Hematopoietic multipotent progenitor cell treated with erythropoietin and hydrocortisone succinate and interleukin-3 and kit ligand, for 6 days (in vitro differentiated cells): ENCODE results near the gene GMFB.
"Not testable (repeated sequence)": the region's sequence is repeated elsewhere in the genome, so short reads cannot be mapped to it uniquely, and the experiment has no call there.

ENCODE experiments used
- DNase-seq: peaks from one replicate; pipeline ENCODE4 v3.0.0-alpha.2; 2015

Gene GMFB

DNA sequence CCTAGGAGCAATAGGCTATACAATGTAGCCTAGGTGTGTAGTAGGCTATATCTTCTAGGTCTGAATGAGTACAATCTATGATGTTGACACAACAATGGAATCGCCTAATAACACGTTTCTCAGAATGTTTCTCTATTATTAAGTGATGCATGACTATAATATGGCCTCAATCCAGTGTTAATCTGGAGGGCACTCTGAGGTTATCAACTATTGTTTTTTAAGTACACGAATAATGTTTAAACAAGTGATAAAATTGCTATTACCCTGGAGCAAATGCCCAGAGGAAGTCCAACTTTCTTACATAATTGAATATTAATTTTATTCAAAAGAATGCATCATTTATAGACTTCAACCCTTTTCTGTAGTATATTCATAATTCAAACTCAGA is 31.2 kb downstream of the GMFB start:
- no peak for DNase-seq

DNA sequence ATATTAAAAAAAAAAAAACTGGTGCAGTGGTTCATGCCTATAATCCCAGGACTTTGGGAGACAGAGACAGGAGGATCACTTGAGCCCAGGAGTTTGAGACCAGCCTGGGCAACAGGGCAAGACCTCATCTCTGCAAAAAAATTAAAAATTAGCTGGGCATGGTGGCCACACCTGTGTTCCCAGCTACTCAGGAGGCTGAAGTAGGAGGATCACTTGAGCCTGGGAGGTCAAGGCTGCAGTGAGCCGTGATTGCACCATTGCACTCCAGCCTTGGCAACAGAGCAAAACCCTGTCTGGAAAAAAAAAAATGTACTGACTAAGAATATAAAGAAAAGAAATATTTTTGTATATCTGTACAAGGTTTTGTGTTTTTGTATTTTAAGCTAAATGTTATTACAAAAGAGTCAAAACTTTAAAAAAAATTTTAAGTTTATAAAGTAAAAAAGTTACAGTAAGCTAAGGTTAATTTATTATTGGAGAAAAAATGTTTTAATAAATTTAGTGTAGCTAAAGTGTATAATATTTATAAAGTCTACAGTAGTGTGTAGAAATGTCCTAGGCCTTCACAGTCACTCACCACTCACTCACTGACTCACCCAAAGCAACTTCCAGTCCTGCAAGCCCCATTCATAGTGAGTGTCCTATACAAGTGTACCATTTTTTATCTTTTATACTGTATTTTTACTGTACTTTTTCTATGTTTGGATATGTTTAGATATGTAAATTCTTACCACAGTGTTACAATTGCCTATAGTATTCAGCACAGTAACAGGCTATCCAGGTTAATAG is 31.8 kb downstream of the GMFB start:
- not testable (repeated sequence) for DNase-seq

DNA sequence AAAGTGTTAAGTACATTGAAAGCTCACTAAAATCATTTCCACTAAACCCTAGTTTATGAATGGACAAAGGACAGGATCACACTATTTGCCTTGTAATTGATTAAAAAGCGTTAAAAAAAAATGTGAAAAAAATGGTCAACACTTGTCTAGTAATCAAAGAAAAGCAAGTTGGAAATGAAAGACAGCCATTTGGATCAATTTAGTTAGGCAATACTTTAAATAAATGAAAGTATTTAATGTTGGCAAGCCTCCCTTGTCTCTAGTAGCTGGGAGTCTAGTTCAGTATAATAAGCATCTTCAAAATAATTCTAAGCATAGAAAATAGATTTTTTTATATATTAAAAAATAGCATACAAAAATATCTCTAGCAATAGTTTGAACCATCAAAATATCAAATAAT is 33.4 kb downstream of the GMFB start:
- no peak for DNase-seq

DNA sequence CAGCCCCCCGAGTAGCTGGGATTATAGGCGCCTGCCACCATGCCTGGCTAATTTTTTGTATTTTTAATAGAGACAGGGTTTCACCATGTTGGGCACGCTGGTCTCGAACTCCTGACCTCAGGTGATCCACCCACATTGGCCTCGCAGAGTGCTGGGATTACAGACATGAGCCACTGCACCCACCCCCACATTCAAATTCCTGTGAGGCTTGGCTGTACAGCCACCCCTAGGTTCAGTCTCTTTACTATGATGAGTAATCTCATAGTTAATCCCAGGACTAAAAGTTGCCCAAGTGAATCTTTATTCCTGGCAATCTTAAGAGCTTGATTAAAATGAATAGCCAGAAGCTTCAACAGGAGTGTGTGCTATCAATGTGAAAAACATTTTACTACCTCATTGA is 34.8 kb downstream of the GMFB start:
- not testable (repeated sequence) for DNase-seq

DNA sequence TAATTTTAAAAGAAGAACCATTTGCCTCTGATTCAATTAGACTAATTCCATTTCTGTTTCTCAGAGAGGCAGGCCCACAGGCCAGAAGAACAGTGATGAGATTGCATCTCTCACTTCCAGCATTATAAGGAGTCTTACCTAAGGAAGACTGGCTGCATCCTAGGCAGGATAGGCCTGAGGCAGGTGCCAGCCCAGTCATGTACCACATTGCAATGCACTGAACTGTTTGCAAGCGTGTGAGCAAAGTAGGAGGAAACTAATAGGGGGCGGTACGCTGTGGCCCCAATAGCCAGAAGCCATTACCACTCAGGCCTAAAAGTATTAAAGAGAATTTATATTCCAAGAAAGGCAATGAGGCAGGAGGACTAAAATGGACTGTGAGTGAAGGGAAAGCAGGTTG is 35.5 kb downstream of the GMFB start:
- DNase-seq, result no peak

DNA sequence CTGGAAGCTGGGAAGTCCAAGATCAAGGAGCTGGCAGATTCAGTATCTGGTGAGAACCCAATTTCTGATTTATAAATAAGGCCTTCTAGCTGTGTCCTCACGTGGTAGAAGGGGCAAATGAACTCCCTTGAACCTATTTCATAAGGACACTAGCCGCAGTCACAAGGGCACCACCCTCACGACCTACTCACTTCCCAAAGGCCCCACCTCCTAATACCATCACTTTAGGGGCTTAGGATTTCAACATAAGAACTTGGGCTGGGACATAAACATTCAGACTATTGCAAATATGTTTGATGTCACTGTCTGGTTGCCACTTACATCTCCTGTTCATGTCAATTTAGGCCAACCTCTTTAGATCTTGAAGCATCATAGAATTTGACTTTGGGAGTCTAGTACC is 36.8 kb downstream of the GMFB start:
- no peak for DNase-seq

DNA sequence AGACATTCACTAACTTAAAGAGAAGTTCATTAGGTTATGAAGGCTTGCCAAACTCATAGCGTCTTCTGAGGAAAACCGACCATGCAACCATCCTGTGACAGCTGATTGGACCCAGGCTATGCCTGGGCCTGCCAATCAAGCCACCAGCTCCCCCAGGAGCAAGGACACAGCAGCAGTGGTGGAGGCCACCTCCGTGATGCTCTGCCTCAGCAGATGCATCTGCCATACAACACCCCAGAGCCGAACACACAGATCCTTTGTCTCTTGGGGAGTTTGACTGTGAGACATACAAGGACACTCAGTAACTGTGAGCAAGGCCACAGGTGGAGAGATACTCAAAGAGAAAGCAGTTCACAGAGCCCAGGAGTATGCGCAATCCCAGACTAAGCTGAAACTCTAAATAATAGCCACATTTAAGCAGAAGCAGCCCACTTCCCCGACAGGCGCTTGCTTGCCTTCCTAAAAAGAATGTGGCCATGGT is 37.6 kb downstream of the GMFB start:
- no peak for DNase-seq

DNA sequence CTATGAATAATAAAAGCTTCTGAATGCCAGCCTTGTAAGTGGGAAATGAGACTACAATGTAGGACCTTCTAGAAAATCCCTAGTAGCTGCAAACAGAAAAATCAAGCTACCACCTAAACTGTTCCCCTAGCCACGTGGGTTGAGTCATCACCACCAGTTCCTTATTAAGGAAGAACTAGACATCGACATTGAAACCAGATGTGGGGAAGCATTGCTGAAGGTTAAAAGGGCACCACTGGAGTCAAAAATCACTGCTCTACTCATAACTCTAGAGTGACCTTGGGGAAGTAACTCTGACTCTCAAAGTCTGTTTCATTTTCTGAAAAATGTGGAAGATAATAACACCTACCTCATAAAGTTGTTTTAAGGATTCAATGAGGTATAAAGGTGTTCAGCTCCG is 38.2 kb downstream of the GMFB start:
- DNase-seq, result peak; percentile 14

DNA sequence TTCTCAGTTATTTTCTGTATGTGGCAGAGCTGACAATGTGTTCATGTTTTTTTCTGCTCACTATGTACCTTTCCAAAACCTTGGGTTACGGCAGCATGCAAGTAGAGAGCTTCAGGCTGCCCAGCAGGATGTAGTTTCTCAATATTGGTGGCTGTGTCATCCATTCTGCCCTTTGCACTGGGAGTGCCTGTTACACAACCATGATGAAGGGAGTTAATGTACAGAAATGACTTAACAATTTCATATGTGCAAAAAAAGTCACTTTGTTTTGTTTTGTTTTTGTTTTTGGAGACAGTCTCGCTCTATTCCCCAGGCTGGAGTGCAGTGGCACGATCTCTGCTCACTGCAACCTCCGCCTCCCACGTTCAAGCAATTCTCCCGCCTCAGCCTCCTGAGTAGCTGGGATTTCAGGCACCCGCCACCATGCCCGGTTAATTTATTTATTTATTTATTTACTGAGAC is 41.5 kb downstream of the GMFB start:
- peak; percentile 71 for DNase-seq

DNA sequence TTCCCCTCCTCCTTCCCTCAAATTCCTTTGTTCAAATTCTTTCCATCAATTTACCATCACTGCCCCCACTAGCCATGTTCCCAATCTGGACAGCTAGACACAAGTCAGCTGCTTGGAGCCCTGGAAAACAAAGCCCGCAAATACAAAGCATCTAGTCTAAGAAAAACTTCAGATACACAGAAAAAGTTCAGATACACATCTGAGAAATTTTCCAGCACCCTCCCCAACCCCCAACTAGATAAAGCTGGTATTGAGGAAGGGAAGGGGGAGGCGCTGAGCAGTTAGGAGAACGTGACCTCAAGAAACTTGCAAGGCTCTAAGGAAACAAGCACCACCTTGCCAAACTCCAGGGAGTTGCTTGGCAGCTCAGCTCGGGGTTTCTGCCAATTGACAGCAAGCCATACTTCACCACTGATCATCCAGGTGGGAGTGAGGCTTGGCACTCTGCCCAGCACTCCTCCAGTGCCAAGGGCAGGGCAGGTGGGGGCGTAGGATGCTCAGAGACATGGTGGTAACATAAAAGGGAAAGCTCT is 42.6 kb downstream of the GMFB start:
- DNase-seq, result peak; percentile 39

DNA sequence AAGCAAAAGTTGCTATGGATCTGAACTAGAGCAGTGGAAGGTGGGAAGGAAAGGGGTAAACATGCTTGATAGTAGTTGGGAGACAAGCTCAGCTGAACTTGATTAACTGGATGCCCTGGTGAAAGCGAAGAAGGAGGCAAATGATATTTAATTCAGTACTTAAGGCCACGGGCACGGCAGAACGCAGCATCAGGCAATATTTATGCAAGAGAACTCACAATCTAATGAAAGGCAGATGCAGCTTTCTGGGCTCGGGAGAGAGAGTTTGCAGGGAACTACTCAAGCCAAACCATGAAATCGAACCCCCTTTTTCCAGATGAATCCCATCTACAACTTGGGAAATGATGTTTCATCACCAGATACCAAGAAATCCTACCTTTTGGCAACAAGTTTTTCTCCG is 44.1 kb downstream of the GMFB start:
- no peak for DNase-seq

DNA sequence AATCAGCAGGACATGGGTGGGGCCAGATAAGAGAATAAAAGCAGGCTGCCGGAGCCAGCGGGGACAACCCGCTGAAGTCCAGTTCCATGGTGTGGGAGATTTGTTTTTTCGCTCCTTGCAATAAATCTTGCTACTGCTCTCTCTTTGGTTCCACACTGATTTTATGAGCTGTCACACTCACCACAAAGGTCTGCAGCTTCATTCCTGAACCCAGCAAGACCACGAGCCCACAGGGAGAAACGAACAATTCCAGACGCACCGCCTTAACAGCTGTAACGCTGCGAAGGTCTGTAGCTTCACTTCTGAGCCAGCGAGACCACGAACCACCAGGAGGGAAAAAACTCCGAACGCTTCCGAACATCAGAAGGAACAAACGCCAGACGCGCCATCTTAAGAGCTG is 44.8 kb downstream of the GMFB start:
- DNase-seq, result no peak

DNA sequence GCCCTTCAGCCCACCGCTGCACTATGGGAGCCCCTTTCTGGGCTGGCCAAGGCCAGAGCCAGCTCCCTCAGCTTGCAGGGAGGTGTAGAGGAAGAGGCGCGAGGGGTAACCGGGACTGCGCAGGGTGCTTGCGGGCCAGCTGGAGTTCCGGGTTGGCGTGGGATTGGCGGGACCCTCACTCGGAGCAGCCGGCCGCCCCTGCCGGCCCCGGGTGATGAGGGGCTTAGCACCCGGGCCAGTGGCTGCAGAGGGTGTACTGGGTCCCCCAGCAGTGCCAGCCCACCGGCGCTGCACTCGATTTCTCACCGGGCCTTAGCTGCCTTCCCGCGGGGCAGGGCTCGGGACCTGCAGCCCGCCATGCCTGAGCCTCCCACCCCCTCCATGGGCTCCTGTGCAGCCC is 45.8 kb downstream of the GMFB start:
- not testable (repeated sequence) for DNase-seq

DNA sequence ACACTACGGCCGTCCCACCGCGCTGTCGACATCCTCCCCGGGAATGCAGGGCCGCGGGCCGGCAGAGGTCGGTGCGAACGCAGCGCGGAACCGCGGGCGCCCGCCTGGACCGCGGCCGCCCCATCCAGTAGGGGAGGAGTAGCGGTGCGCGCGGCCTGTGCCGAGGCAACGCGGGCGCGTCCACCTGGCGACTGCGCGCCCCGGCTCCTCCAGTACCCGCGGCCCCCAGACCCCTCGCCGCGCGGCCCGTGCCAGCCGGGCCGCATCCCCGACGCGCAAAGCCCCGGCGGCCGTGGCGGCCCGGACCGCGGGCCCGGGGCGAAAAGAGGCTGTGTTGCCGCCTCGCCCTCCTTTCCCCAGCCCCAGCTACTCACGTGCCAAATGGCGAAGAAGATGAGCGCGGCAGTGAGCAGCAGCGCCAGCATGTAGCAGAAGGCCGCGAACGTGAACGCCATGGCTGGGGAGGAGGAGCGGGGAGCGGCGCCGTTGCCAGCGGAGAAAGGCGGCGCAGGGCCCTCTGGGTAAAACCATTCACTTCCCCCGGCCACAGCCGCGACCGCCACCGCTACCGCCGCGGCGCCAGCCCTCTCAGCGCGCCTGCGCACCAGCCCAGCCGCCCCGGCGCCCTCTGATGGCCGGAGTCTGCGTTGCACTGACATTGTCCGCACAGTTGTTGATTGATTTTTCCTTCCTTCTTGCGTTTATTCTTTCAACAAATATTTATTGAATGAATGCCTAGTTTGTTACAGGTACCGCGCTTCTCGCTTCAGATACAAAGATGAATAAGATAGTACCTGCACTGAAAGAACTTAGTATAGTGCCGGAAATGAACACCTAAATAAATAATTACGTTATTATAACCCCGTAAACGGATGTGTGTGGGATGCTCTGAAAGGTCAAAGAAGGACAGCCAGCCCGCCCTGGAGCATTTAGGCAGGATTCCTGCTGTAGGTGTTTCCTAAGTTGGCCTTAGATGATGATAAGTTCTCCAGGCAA is 47.6 kb downstream of the GMFB start, which contains the start of gene CNIH1:
TSS of gene CNIH1 (minus strand) at position 502 of the 996 bp plus-strand sequence. CDS start at position 455, 47 bp downstream.
- peak; percentile 95 for DNase-seq

DNA sequence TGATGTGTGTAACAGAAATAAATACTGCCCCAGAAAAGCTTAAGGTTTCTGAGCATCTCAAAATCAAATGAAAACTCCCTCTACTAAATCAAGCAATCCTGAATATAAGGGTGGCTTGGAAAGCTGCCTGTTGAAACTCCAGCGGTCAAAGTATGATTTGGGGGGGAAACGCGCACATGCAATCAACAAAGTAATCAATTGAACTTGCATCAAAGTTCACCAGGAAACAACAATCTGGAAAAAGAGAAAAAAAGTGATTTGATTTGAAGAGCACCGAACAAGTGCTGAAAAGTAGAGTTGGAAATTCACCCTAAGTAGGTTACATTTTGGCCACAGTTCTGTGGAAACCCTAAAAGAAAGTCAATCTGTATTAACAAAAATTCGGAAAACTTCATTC is 48.3 kb downstream of the GMFB start:
- peak; percentile 17 for DNase-seq

DNA sequence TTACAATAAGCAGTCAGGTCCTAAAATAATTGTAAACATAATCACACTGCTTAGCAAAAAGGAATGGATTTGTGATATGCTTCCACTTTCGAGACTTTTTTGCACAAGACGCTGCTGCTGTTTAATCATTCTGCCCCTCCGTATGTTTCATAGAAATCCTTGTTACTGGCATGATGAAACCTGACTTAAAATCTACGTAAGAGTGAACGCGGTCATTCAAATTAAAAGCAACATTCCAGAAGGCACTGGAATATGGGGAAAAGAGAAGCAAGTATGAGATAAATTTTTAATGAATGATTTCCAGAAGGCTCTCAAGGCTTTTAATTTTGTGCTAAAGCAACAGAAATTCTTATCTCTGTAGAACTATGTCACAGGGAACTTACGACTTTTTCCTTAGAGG is 48.7 kb downstream of the GMFB start:
- peak; percentile 41 for DNase-seq

DNA sequence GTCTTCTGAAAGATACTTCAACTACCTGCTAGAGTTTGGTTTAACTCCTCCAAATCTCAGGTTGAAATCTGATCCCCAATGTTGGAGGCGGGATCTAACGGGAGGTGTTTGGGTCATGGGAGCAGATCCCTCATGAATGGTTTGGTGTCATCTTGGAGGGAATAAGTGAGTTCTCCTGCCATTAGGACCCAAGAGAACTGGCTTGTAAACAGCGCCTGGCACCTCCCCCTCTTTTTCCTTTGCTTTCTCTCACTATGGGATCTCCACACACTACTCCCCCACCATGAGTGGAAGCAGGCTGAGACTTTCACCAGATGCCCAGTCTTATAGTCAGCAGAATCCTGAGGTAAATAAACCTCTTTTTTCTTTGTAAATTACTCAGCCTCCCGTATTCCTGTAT is 50.1 kb downstream of the GMFB start:
- no peak for DNase-seq

DNA sequence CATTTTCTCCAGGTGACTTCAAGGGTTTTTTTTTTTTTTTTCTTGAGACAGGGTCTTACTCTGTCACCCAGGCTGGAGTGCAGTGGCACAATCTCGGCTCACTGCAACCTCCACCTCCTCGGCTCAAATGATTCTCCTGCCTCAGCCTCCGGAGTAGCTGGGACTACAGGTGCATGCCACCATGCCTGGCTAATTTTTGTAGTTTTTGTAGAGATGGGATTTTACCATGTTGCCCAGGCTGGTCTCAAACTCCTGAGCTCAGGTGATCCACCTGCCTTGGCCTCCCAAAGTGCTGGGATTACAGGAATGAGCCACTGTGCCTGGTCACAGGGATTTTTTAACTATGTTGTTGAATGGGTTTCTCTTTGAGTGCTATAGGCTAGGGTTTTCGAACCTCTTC is 50.8 kb downstream of the GMFB start:
- DNase-seq, result not testable (repeated sequence)

DNA sequence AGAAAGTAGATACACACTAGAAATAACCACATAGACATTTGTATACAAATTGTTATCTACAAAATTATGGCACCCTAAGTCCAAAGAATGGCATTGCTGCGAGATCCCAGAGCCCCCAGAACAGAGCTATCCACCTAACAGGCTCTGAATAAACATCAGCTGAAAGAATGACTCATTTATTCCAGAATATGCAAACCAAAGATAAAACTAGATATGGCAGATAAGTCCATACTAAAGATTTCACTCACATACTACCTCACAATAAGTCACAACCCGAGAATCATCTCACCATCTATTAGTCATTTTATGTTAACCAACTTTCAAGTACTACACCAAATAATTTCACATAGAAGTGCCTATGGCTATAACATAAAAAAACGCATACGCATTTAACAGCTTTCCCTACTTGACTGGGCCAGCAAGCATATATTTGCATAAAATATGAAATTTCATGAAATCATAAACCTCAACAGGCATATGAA is 53.2 kb downstream of the GMFB start:
- DNase-seq, result peak; percentile 75

DNA sequence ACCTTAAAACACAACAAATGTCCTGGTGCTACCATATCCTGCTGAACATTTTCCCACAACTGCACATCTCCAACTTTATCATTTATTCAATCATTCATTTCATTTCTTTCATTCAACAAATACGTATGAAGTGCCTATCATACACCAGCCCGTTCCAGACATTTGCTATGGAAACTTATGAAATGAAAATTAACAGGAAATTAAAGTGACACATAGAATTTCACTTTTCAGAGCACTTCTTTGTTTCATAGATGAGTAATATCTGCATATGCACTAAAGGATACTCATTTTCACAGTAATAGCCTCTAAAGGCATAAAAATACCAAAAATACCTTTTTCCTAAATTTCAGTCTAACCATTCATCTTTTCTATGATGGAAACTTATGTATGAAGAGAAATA is 60.3 kb downstream of the GMFB start:
- no peak for DNase-seq

DNA sequence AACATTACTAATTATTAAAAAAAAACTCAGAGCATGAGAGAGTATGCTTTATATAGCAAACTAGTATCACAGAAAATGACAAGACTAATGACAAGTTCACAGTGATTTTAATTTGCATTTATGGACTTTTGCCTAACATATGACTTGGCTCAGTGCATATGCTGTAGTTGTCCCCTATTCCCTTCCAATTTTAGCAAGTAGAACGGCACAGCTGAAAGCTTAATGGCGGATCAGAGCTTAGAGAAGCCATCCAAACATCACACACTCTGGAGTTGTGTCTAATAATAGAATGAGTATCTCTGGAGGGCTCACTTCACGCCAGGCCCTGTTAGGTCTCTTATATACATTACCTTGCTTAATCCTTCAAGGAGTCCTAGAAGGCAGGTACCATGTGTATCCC is 60.9 kb downstream of the GMFB start:
- no peak for DNase-seq

DNA sequence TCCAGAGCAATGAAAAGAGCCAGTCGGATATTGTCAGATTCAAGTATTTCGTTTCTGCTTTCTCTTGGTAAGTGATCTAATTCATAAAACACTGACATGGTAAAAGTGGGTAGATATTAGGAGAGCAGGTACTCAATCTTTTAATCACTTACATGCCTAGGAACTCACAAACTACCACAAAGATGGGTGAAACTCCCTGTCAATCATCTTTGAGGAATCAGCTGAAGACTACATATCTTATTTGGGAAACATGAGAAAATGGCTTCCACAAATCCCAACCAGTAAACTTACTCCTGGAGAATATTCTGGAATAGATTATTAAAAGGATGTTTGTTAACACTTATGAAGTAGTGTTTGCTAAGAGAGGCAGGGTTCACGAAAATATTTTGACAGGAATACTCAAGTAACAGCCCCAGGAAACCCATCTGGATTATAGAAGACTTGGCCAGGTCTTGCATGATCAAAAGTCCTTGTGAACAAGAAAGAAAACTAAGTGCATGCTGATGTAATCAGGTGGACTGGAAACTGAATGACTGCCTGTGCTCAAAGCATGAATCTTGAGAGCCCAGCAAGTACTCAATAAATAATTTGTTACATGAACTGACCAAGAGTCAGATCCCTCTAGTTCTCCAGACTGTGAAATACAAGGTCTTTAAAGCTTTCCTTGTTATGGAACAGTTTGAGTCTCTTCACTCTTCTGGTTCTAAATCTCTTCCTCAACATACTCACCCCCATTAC is 63.1 kb downstream of the GMFB start:
- no peak for DNase-seq
